HepG2 (cell line): ENCODE data around the gene CD7. TPM values are rescaled to one million over a fixed set of nuclear protein-coding genes. Genes with fewer than 3 reads are reported as not detected.

ENCODE experiments used
- ATF7 ChIP-seq, 2 experiments: fragments of 450-650 bp in 1 of 2; sonication (generic) in 1 of 2; formaldehyde crosslinking in 1 of 2; IDR thresholded peaks; 2 replicates each; pipeline versions ENCODE4 v1.4.0 to v1.6.1; 2016 to 2020; ENCODE audit warnings: antibody characterized with exemption in 1 of 2, mild to moderate bottlenecking in 1 of 2, missing genetic modification reagents in 1 of 2
- CBX1 ChIP-seq: IDR thresholded peaks from one replicate; pipeline ENCODE4 v1.6.1; 2016; ENCODE audit warnings: antibody characterized with exemption, low read depth
- CBX2 ChIP-seq, 2 experiments: fragments of 200-600 bp in 1 of 2; sonication (generic); formaldehyde crosslinking in 1 of 2; IDR thresholded peaks; 2 replicates each; pipeline versions ENCODE4 v1.7.0 to v1.8.1; 2018 to 2022; ENCODE audit warnings: low read depth in 2 of 2, low read length in 1 of 2, mild to moderate bottlenecking in 1 of 2, missing genetic modification reagents in 1 of 2
- CCAR2 ChIP-seq: fragments of 200-400 bp; formaldehyde crosslinking; optimal IDR thresholded peaks from 2 replicates; pipeline ENCODE3; 2018; ENCODE audit warnings: low read depth, mild to moderate bottlenecking, low read length, moderate library complexity
- ELF3 ChIP-seq: IDR thresholded peaks from 2 replicates; pipeline ENCODE4 v1.6.1; 2016; ENCODE audit warnings: missing genetic modification reagents, missing compliant biosample characterization
- GATAD1 ChIP-seq: IDR thresholded peaks from 2 replicates; pipeline ENCODE4 v1.6.1; 2016; ENCODE audit warnings: missing genetic modification reagents, missing compliant biosample characterization
- HMGXB3 ChIP-seq: sonication (generic); formaldehyde crosslinking; IDR thresholded peaks from 2 replicates; pipeline ENCODE4 v1.4.0; 2020; ENCODE audit warnings: missing genetic modification reagents, borderline replicate concordance
- MTA1 ChIP-seq: sonication (generic); formaldehyde crosslinking; IDR thresholded peaks from 2 replicates; pipeline ENCODE4 v1.4.0; 2020; ENCODE audit warnings: missing genetic modification reagents, mild to moderate bottlenecking, borderline replicate concordance
- NFYC ChIP-seq: IDR thresholded peaks from 2 replicates; pipeline ENCODE4 v1.6.1; 2016; ENCODE audit warnings: missing genetic modification reagents, missing compliant biosample characterization
- ZBTB21 ChIP-seq: sonication (generic); formaldehyde crosslinking; IDR thresholded peaks from 2 replicates; pipeline ENCODE4 v1.4.0; 2020; ENCODE audit warnings: missing genetic modification reagents
- ZIK1 ChIP-seq: sonication (generic); formaldehyde crosslinking; IDR thresholded peaks from 2 replicates; pipeline ENCODE4 v1.5.0; 2020; ENCODE audit warnings: mild to moderate bottlenecking, low read depth, missing genetic modification reagents, borderline replicate concordance
- ZNF251 ChIP-seq: sonication (generic); formaldehyde crosslinking; IDR thresholded peaks from 2 replicates; pipeline ENCODE4 v1.9.0; 2021; ENCODE audit warnings: mild to moderate bottlenecking, missing genetic modification reagents
- ZNF350 ChIP-seq: sonication (generic); formaldehyde crosslinking; IDR thresholded peaks from 2 replicates; pipeline ENCODE4 v1.4.0; 2020; ENCODE audit warnings: mild to moderate bottlenecking, low read depth, missing genetic modification reagents, borderline replicate concordance
- ZNF362 ChIP-seq: sonication (generic); formaldehyde crosslinking; IDR thresholded peaks from 2 replicates; pipeline ENCODE4 v1.4.0; 2020; ENCODE audit warnings: missing genetic modification reagents, mild to moderate bottlenecking, borderline replicate concordance
- ZNF484 ChIP-seq: sonication (generic); formaldehyde crosslinking; IDR thresholded peaks from 2 replicates; pipeline ENCODE4 v1.5.1; 2020; ENCODE audit warnings: mild to moderate bottlenecking, low read depth, missing genetic modification reagents, borderline replicate concordance
- ZNF512B ChIP-seq: sonication (generic); formaldehyde crosslinking; IDR thresholded peaks from 2 replicates; pipeline ENCODE4 v1.5.1; 2020; ENCODE audit warnings: missing genetic modification reagents, mild to moderate bottlenecking, borderline replicate concordance
- ZNF776 ChIP-seq: sonication (generic); formaldehyde crosslinking; IDR thresholded peaks from 2 replicates; pipeline ENCODE4 v1.4.0; 2020; ENCODE audit warnings: mild to moderate bottlenecking, missing genetic modification reagents
- ZNF781 ChIP-seq: sonication (generic); formaldehyde crosslinking; IDR thresholded peaks from 2 replicates; pipeline ENCODE4 v1.5.1; 2020; ENCODE audit warnings: borderline replicate concordance, mild to moderate bottlenecking, missing genetic modification reagents; ENCODE audit errors: not compliant biosample characterization
- ZSCAN9 ChIP-seq: IDR thresholded peaks from 2 replicates; pipeline ENCODE4 v1.6.1; 2016; ENCODE audit warnings: borderline replicate concordance
- polyA plus RNA-seq, 8 experiments: library from polyadenylated mRNA; depleted of rRNA in 3 of 8; stranded (reverse) in 7 of 8; unstranded in 1 of 8; fragments of >200 nt; fragmentation: Illumina TruSeq in 4 of 8; extraction: Trizol in 4 of 8; gene quantifications; 2 replicates each; pipeline versions ENCODE4 v1.2.1 to v1.2.3, GENCODE V29; 2011 to 2016; ENCODE audit warnings: low read depth in 4 of 8, missing spikeins in 1 of 8, mixed read lengths in 1 of 8; ENCODE audit not compliant: insufficient read depth in 1 of 8
- total RNA-seq, 5 experiments: library from RNA; depleted of rRNA; stranded (reverse); fragments of >200 nt; fragmentation: Illumina TruSeq; extraction: Trizol; gene quantifications; 2 replicates each; pipeline ENCODE4 v1.2.3, GENCODE V29; 2016; ENCODE audit warnings: low read depth in 1 of 5

The CD7 gene
- total and polyA plus RNA-seq, 2 of the 13 experiments (the other 11 are each of a cell fraction or from before 2014, with no cell fraction given) = 67.6 to 76.4 TPM

GRCh38 chr17:82267575-82268379, 49.6 kb downstream of the CD7 start (continued):
- TF ChIP-seq ZNF776 (peak; percentile 90; the same call in 1 of the 2 replicates), ZIK1 (CRISPR knock-in tag) (peak; percentile 36; the same call in 1 of the 2 replicates), CCAR2 (no peak), ZNF781 (CRISPR knock-in tag) (no peak), ATF7 (IDR thresholded peaks at IDR 0.05) (peak; percentile 89), ATF7 (CRISPR knock-in tag; IDR thresholded peaks at IDR 0.05) (peak; percentile 98), GATAD1 (CRISPR knock-in tag) (peak; percentile 74), ZBTB21 (CRISPR knock-in tag) (peak; percentile 93), HMGXB3 (CRISPR knock-in tag) (peak; percentile 77), ZNF362 (peak; percentile 53; the same call in 1 of the 2 replicates), ZNF512B (CRISPR knock-in tag) (peak; percentile 86; the same call in 1 of the 2 replicates), NFYC (CRISPR knock-in tag) (peak; percentile 46; the same call in 1 of the 2 replicates), ZNF251 (CRISPR knock-in tag) (0 out of 2 replicates have a peak, but pooled peaks have one; percentile 54), ZNF484 (CRISPR knock-in tag) (no peak), ELF3 (peak; percentile 92), MTA1 (peak; percentile 98), ZNF350 (CRISPR knock-in tag) (peak; percentile 86; the same call in 1 of the 2 replicates), CBX2 (IDR thresholded peaks at IDR 0.05; ENCODE audit: low read depth, low read length) (no peak), CBX2 (CRISPR knock-in tag; IDR thresholded peaks at IDR 0.05; ENCODE audit: low read depth) (no peak), ZSCAN9 (CRISPR knock-in tag) (peak; percentile 60; the same call in 1 of the 2 replicates), CBX1 (peak; percentile 8)
